Measurements from ENCODE around the gene TIMM9.

GRCh38 chr14:58430156-58430555, 2.8 kb upstream of the TIMM9 start:
- TF ChIP-seq EZH2 (IDR thresholded peaks at IDR 0.05; ENCODE audit: low read length) (no peak), CTCF (optimal IDR thresholded peaks at IDR 0.05 in 1 of 3, IDR thresholded peaks at IDR 0.05 in 1 of 3, conservative IDR thresholded peaks at IDR 0.05 in 1 of 3; ENCODE audit: extremely low read depth in 1 of 3, insufficient read depth in 2 of 3, low read length in 3 of 3) (no peak)
